ENCODE measurements around the gene NXPH3. TPM values are rescaled to one million over a fixed set of nuclear protein-coding genes. Genes with fewer than 3 reads are reported as not detected.

Gene NXPH3
- total RNA-seq: not detected
- total RNA-seq (2013): not detected
- total RNA-seq: 0 to 0.17 (median 0) reads per million in 29 experiments

- POLR2A ChIA-PET: interaction anchor here in 1 of 2 donors (0.7 kb wide), 1 partner anchor 634 kb away, joined by 4 read pairs; no protein-coding TSS in a partner anchor
- Mint-ChIP-seq H3K4me3 (peak within 1 kb of the TSS; percentile 57 to 73 (median 62)), H3K9me3 (no peaks in the 10 kb centered on the region), H3K4me1 (peaks cover 7 to 16% (median 14%) of the 10 kb centered on the region in 3 donors), H3K27me3 (peaks cover 31 to 65% of the 10 kb centered on the region in 2 donors), H3K27ac (no peak within 1 kb of the TSS), H3K36me3 (no peaks in the 10 kb centered on the region)
- ATAC-seq (replicated peaks in 1 of 4) (peak; percentile 68 to 88 (median 76)), DNase-seq (peak in 33 of 35 experiments; percentile 25 to 75 (median 44))
- 3% methylated on average over 55 of the region's 55 CpGs for WGBS (ENCODE audit: insufficient coverage)
- CTCF ChIA-PET: no interaction called here
- Histone ChIP-seq H3K36me3 (ENCODE audit: control insufficient read depth in 2 of 2, extremely low read depth in 1 of 2, insufficient read depth in 1 of 2, low read length in 1 of 2) (no peaks in the 10 kb centered on the region), H3K27ac (ENCODE audit: low read length) (no peak within 1 kb of the TSS), H3K9me3 (no peaks in the 10 kb centered on the region), H3K27me3 (replicated peaks in 1 of 2; ENCODE audit: control insufficient read depth in 2 of 2, extremely low read depth in 1 of 2, insufficient read depth in 2 of 2, low read length in 1 of 2) (peaks cover 3 to 75% of the 10 kb centered on the region in 2 experiments), H3K4me3 (ENCODE audit: control insufficient read depth in 1 of 2, extremely low read depth in 1 of 2, low read length in 1 of 2) (peak within 1 kb of the TSS; percentile 30 to 66), H3K4me1 (ENCODE audit: control insufficient read depth in 1 of 2, extremely low read depth in 1 of 2, insufficient read depth in 2 of 2, low read length in 2 of 2) (peaks cover 4 to 25% of the 10 kb centered on the region in 2 experiments)
Observed at GRCh38 chr17:49575679-49576087, at the start of gene NXPH3. Gene NXPH3, plus strand, starts transcription at chr17:49575871. Its CDS starts 349 bp downstream, at chr17:49576220.

GRCh38 chr17:49527927-49528651, 47.6 kb upstream of the NXPH3 start:
- 56% methylated on average over 1 of the region's 11 CpGs for WGBS (ENCODE audit: insufficient coverage)
- Mint-ChIP-seq H3K4me3 (no peak overlapping the region), H3K36me3 (no peaks in the 10 kb centered on the region), H3K27ac (no peak overlapping the region), H3K9me3 (no peaks in the 10 kb centered on the region), H3K4me1 (peaks cover 7 to 8% (median 8%) of the 10 kb centered on the region in 3 donors), H3K27me3 (peaks cover 6 to 17% of the 10 kb centered on the region in 2 donors)
- Histone ChIP-seq H3K4me3 (ENCODE audit: control insufficient read depth in 1 of 2, extremely low read depth in 1 of 2, low read length in 1 of 2) (no peak overlapping the region), H3K36me3 (ENCODE audit: control insufficient read depth in 2 of 2, extremely low read depth in 1 of 2, insufficient read depth in 1 of 2, low read length in 1 of 2) (no peaks in the 10 kb centered on the region), H3K4me1 (ENCODE audit: control insufficient read depth in 1 of 2, extremely low read depth in 1 of 2, insufficient read depth in 2 of 2, low read length in 2 of 2) (peaks cover 0 to 10% of the 10 kb centered on the region in 2 experiments), H3K9me3 (no peaks in the 10 kb centered on the region), H3K27ac (ENCODE audit: low read length) (no peak overlapping the region), H3K27me3 (replicated peaks in 1 of 2; ENCODE audit: control insufficient read depth in 2 of 2, extremely low read depth in 1 of 2, insufficient read depth in 2 of 2, low read length in 1 of 2) (peaks cover 0 to 23% of the 10 kb centered on the region in 2 experiments)
- POLR2A ChIA-PET: no interaction called here
- CTCF ChIA-PET: no interaction called here
- ATAC-seq (replicated peaks in 1 of 4): no peak
- DNase-seq: no peak

- H3K27me3 ChIP-seq (replicated peaks in 1 of 2; ENCODE audit: control insufficient read depth in 2 of 2, extremely low read depth in 1 of 2, insufficient read depth in 2 of 2, low read length in 1 of 2): peaks cover 0 to 28% of the 10 kb centered on the region in 2 experiments
- no peaks in the 10 kb centered on the region for H3K9me3 Mint-ChIP-seq
- DNase-seq: no peak
- H3K27ac ChIP-seq (ENCODE audit: low read length): no peak overlapping the region
- H3K4me3 ChIP-seq (ENCODE audit: control insufficient read depth in 1 of 2, extremely low read depth in 1 of 2, low read length in 1 of 2): no peak overlapping the region
- no peaks in the 10 kb centered on the region for H3K9me3 ChIP-seq
- ChIA-PET POLR2A (interaction anchor here in 1 of 2 donors (0.6 kb wide), 1 partner anchor 129 kb away, joined by 4 read pairs; no protein-coding TSS in a partner anchor), CTCF (no interaction called here)
- H3K4me1 ChIP-seq (ENCODE audit: control insufficient read depth in 1 of 2, extremely low read depth in 1 of 2, insufficient read depth in 2 of 2, low read length in 2 of 2): peaks cover 0 to 3% of the 10 kb centered on the region in 2 experiments
- H3K4me1 Mint-ChIP-seq: no peaks in the 10 kb centered on the region
- H3K36me3 Mint-ChIP-seq: no peaks in the 10 kb centered on the region
- no peak overlapping the region for H3K4me3 Mint-ChIP-seq
- peaks cover 12 to 19% of the 10 kb centered on the region in 2 donors for H3K27me3 Mint-ChIP-seq
- ATAC-seq (replicated peaks in 1 of 4): no peak
- no peak overlapping the region for H3K27ac Mint-ChIP-seq
- H3K36me3 ChIP-seq (ENCODE audit: control insufficient read depth in 2 of 2, extremely low read depth in 1 of 2, insufficient read depth in 1 of 2, low read length in 1 of 2): no peaks in the 10 kb centered on the region
- 90% methylated on average over 2 of the region's 3 CpGs for WGBS (ENCODE audit: insufficient coverage)
Observed at GRCh38 chr17:49528966-49529365, 46.7 kb upstream of the NXPH3 start.

- DNase-seq (no peak), ATAC-seq (replicated peaks in 1 of 4) (no peak)
- ChIA-PET CTCF (interaction anchor here (0.5 to 0.7 kb wide), 3 partner anchors 13 to 44 kb away, joined by 3 to 7 read pairs (median 4); no protein-coding TSS in a partner anchor), POLR2A (no interaction called here)
- Histone ChIP-seq H3K27ac (ENCODE audit: low read length) (no peak overlapping the region), H3K4me1 (ENCODE audit: control insufficient read depth in 1 of 2, extremely low read depth in 1 of 2, insufficient read depth in 2 of 2, low read length in 2 of 2) (no peaks in the 10 kb centered on the region), H3K36me3 (ENCODE audit: control insufficient read depth in 2 of 2, extremely low read depth in 1 of 2, insufficient read depth in 1 of 2, low read length in 1 of 2) (no peaks in the 10 kb centered on the region), H3K4me3 (ENCODE audit: control insufficient read depth in 1 of 2, extremely low read depth in 1 of 2, low read length in 1 of 2) (no peak overlapping the region), H3K9me3 (no peaks in the 10 kb centered on the region), H3K27me3 (replicated peaks in 1 of 2; ENCODE audit: control insufficient read depth in 2 of 2, extremely low read depth in 1 of 2, insufficient read depth in 2 of 2, low read length in 1 of 2) (peaks cover 0 to 27% of the 10 kb centered on the region in 2 experiments)
- peaks cover 17 to 20% of the 10 kb centered on the region in 2 donors for H3K27me3 Mint-ChIP-seq
- WGBS (ENCODE audit: insufficient coverage): no CpG with 5 or more reads among the region's 1 CpG
- H3K4me1 Mint-ChIP-seq: no peaks in the 10 kb centered on the region
- no peaks in the 10 kb centered on the region for H3K9me3 Mint-ChIP-seq
- no peaks in the 10 kb centered on the region for H3K36me3 Mint-ChIP-seq
- no peak overlapping the region for H3K27ac Mint-ChIP-seq
- no peak overlapping the region for H3K4me3 Mint-ChIP-seq
Observed at GRCh38 chr17:49530118-49530517, 45.6 kb upstream of the NXPH3 start.

GRCh38 chr17:49543860-49544259, 31.8 kb upstream of the NXPH3 start:
- no peak for DNase-seq
- no CpG with 5 or more reads among the region's 3 CpGs for WGBS (ENCODE audit: insufficient coverage)
- Histone ChIP-seq H3K27me3 (replicated peaks in 1 of 2; ENCODE audit: control insufficient read depth in 2 of 2, extremely low read depth in 1 of 2, insufficient read depth in 2 of 2, low read length in 1 of 2) (peaks cover 0 to 33% of the 10 kb centered on the region in 2 experiments), H3K4me3 (ENCODE audit: control insufficient read depth in 1 of 2, extremely low read depth in 1 of 2, low read length in 1 of 2) (no peak overlapping the region), H3K4me1 (ENCODE audit: control insufficient read depth in 1 of 2, extremely low read depth in 1 of 2, insufficient read depth in 2 of 2, low read length in 2 of 2) (no peaks in the 10 kb centered on the region), H3K9me3 (no peaks in the 10 kb centered on the region), H3K27ac (ENCODE audit: low read length) (no peak overlapping the region), H3K36me3 (ENCODE audit: control insufficient read depth in 2 of 2, extremely low read depth in 1 of 2, insufficient read depth in 1 of 2, low read length in 1 of 2) (no peaks in the 10 kb centered on the region)
- H3K4me3 Mint-ChIP-seq: no peak overlapping the region
- H3K27me3 Mint-ChIP-seq: peaks cover 15 to 17% of the 10 kb centered on the region in 2 donors
- H3K4me1 Mint-ChIP-seq: peaks cover 0 to 5% (median 0%) of the 10 kb centered on the region in 3 donors
- ChIA-PET POLR2A (no interaction called here), CTCF (no interaction called here)
- peaks cover 5 to 8% (median 6%) of the 10 kb centered on the region in 3 donors for H3K9me3 Mint-ChIP-seq
- peaks cover 4% of the 10 kb centered on the region for H3K36me3 Mint-ChIP-seq
- ATAC-seq (replicated peaks in 1 of 4): no peak
- no peak overlapping the region for H3K27ac Mint-ChIP-seq

- Mint-ChIP-seq H3K4me1 (peaks cover 0 to 8% (median 0%) of the 10 kb centered on the region in 3 donors), H3K27ac (no peak overlapping the region), H3K9me3 (peaks cover 5 to 8% (median 6%) of the 10 kb centered on the region in 3 donors), H3K4me3 (no peak overlapping the region), H3K36me3 (peaks cover 4% of the 10 kb centered on the region), H3K27me3 (peaks cover 15 to 17% of the 10 kb centered on the region in 2 donors)
- H3K27ac ChIP-seq (ENCODE audit: low read length): no peak overlapping the region
- POLR2A ChIA-PET: no interaction called here
- no peak for DNase-seq
- no peaks in the 10 kb centered on the region for H3K4me1 ChIP-seq (ENCODE audit: control insufficient read depth in 1 of 2, extremely low read depth in 1 of 2, insufficient read depth in 2 of 2, low read length in 2 of 2)
- H3K9me3 ChIP-seq: no peaks in the 10 kb centered on the region
- H3K27me3 ChIP-seq (replicated peaks in 1 of 2; ENCODE audit: control insufficient read depth in 2 of 2, extremely low read depth in 1 of 2, insufficient read depth in 2 of 2, low read length in 1 of 2): peaks cover 0 to 36% of the 10 kb centered on the region in 2 experiments
- no peaks in the 10 kb centered on the region for H3K36me3 ChIP-seq (ENCODE audit: control insufficient read depth in 2 of 2, extremely low read depth in 1 of 2, insufficient read depth in 1 of 2, low read length in 1 of 2)
- WGBS (ENCODE audit: insufficient coverage): 82% methylated on average over 7 of the region's 8 CpGs
- no peak for ATAC-seq (replicated peaks in 1 of 4)
- no peak overlapping the region for H3K4me3 ChIP-seq (ENCODE audit: control insufficient read depth in 1 of 2, extremely low read depth in 1 of 2, low read length in 1 of 2)
- CTCF ChIA-PET: interaction anchor here in 1 of 2 donors (0.6 kb wide), 1 partner anchor 15 kb away, joined by 7 read pairs; no protein-coding TSS in a partner anchor
Observed at GRCh38 chr17:49545007-49545660, 30.5 kb upstream of the NXPH3 start.
